Measurements from ENCODE around the gene C7orf57. TPM values are rescaled to one million over a fixed set of nuclear protein-coding genes. Genes with fewer than 3 reads are reported as not detected.

C7orf57 gene
- total RNA-seq, 1 donor from 2014 or later: not detected

DNA sequence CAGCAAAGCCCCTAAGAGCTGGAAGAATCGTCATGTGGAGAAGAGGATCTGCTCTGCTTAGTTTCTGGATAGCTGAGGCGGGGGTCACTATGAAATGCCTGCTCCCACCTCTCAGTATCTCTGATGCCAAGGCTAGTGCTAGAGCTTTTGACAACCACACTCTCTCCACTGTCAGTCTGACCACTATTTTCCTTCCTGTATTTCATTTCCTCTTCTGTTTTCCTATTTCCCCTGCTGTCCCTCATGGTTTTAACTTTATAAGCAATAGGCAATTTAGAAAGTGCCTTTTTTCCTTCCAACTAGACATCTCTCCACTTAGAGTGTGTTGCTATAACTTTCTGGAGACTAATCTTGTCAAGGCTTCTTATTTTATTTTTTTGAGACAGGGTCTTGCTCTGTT, 23.6 kb downstream of the C7orf57 start:
- Mint-ChIP-seq H3K27me3 (ENCODE audit: low read depth) (no peaks in the 10 kb centered on the region), H3K4me1 (no peaks in the 10 kb centered on the region), H3K27ac (no peak overlapping the region), H3K36me3 (peaks cover 5% of the 10 kb centered on the region), H3K4me3 (no peak overlapping the region), H3K9me3 (peaks cover 37% of the 10 kb centered on the region)
- DNase-seq (ENCODE audit: low spot score in 2 of 2, unreplicated experiment in 2 of 2): no peak
- no peak for TF ChIP-seq CTCF (IDR thresholded peaks at IDR 0.05; ENCODE audit: unreplicated experiment)

GRCh38 chr7:48059706-48060105, 24.4 kb downstream of the C7orf57 start:
- Mint-ChIP-seq H3K27me3 (ENCODE audit: low read depth) (no peaks in the 10 kb centered on the region), H3K27ac (no peak overlapping the region), H3K4me3 (no peak overlapping the region), H3K4me1 (no peaks in the 10 kb centered on the region), H3K9me3 (peaks cover 40% of the 10 kb centered on the region), H3K36me3 (peaks cover 5% of the 10 kb centered on the region)
- DNase-seq (ENCODE audit: low spot score in 2 of 2, unreplicated experiment in 2 of 2): no peak
- no peak for TF ChIP-seq CTCF (IDR thresholded peaks at IDR 0.05; ENCODE audit: unreplicated experiment)

DNA sequence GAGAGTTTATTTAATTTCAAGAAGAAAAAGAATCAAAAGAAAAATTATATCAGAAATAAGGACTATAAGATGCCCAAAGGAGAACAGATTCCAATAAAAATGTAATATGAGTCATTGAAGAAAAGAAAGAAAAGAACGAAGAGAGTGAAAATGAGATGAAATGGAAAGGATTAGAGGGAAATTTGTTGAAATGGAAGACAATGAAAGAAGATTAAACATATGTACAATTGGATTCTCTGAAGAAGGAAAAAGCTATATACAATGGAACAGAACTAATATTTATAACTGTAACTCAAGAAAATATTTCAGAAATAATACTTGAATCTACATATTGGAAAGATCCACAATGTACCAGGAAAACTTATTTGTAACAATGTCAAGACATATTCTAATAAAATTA, 28.6 kb downstream of the C7orf57 start:
- H3K9me3 Mint-ChIP-seq: peaks cover 22% of the 10 kb centered on the region
- H3K4me1 Mint-ChIP-seq: no peaks in the 10 kb centered on the region
- no peaks in the 10 kb centered on the region for H3K27me3 Mint-ChIP-seq (ENCODE audit: low read depth)
- no peak overlapping the region for H3K4me3 Mint-ChIP-seq
- peaks cover 3% of the 10 kb centered on the region for H3K36me3 Mint-ChIP-seq
- TF ChIP-seq CTCF (IDR thresholded peaks at IDR 0.05; ENCODE audit: unreplicated experiment): no peak
- DNase-seq (ENCODE audit: low spot score in 2 of 2, unreplicated experiment in 2 of 2): no peak
- no peak overlapping the region for H3K27ac Mint-ChIP-seq

DNA sequence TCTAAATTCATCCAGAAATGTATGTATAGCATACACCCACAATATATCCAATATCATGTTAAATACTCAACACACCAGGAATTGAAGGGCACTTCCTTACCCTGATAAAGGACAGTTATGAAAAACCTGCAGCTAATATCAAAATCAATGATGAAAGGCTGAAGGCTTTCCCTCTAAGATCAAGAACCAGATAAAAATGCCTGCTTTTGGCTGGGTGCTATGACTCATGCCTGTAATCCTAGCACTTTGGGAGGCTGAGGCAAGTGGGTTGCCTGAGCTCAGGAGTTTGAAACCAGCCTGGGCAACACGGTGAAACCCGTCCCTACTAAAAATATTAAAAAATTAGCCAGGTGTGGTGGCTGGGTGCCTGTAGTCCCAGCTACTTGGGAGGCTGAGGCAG, 32.1 kb downstream of the C7orf57 start:
- H3K27ac Mint-ChIP-seq: no peak overlapping the region
- peaks cover 36% of the 10 kb centered on the region for H3K9me3 Mint-ChIP-seq
- H3K27me3 Mint-ChIP-seq (ENCODE audit: low read depth): no peaks in the 10 kb centered on the region
- TF ChIP-seq CTCF (IDR thresholded peaks at IDR 0.05; ENCODE audit: unreplicated experiment): no peak
- H3K4me1 Mint-ChIP-seq: no peaks in the 10 kb centered on the region
- no peak overlapping the region for H3K4me3 Mint-ChIP-seq
- no peak for DNase-seq (ENCODE audit: low spot score in 2 of 2, unreplicated experiment in 2 of 2)
- H3K36me3 Mint-ChIP-seq: peaks cover 6% of the 10 kb centered on the region

GRCh38 chr7:48074204-48074654, 38.9 kb downstream of the C7orf57 start:
- no peaks in the 10 kb centered on the region for H3K27me3 Mint-ChIP-seq (ENCODE audit: low read depth)
- H3K9me3 Mint-ChIP-seq: peaks cover 15% of the 10 kb centered on the region
- no peak for DNase-seq (ENCODE audit: low spot score in 2 of 2, unreplicated experiment in 2 of 2)
- H3K36me3 Mint-ChIP-seq: peaks cover 3% of the 10 kb centered on the region
- no peaks in the 10 kb centered on the region for H3K4me1 Mint-ChIP-seq
- H3K4me3 Mint-ChIP-seq: no peak overlapping the region
- no peak overlapping the region for H3K27ac Mint-ChIP-seq
- TF ChIP-seq CTCF (IDR thresholded peaks at IDR 0.05; ENCODE audit: unreplicated experiment): no peak

GRCh38 chr7:48077423-48077822, 42.1 kb downstream of the C7orf57 start:
- DNase-seq (ENCODE audit: low spot score in 2 of 2, unreplicated experiment in 2 of 2): no peak
- H3K36me3 Mint-ChIP-seq: no peaks in the 10 kb centered on the region
- TF ChIP-seq CTCF (IDR thresholded peaks at IDR 0.05; ENCODE audit: unreplicated experiment): no peak
- peaks cover 1% of the 10 kb centered on the region for H3K9me3 Mint-ChIP-seq
- H3K27ac Mint-ChIP-seq: no peak overlapping the region
- no peaks in the 10 kb centered on the region for H3K27me3 Mint-ChIP-seq (ENCODE audit: low read depth)
- no peaks in the 10 kb centered on the region for H3K4me1 Mint-ChIP-seq
- no peak overlapping the region for H3K4me3 Mint-ChIP-seq

Measured in mesothelial cell of epicardium (in vitro differentiated cells).